PFSK-1 (cell line): ENCODE data around the gene CPNE6.

Experiments
- POLR2AphosphoS5 ChIP-seq: IDR thresholded peaks from 2 replicates; pipeline ENCODE4 v1.6.1; 2012; ENCODE audit warnings: low read depth, mild to moderate bottlenecking, control low read depth, low read length, moderate library complexity
- REST ChIP-seq, 2 experiments: IDR thresholded peaks; 2 replicates each; pipeline versions ENCODE4 v1.6.1 to v1.8.0; 2011 to 2012; ENCODE audit warnings: low read depth in 2 of 2, low read length in 2 of 2, control low read depth in 1 of 2, inconsistent platforms in 1 of 2, mild to moderate bottlenecking in 1 of 2, moderate library complexity in 1 of 2; ENCODE audit not compliant: insufficient read depth in 1 of 2
- SIN3A ChIP-seq: IDR thresholded peaks from 2 replicates; pipeline ENCODE4 v1.6.1; 2012; ENCODE audit warnings: mild to moderate bottlenecking, low read length, moderate library complexity, borderline replicate concordance; ENCODE audit not compliant: insufficient read depth
- TAF1 ChIP-seq: IDR thresholded peaks from 2 replicates; pipeline ENCODE4 v1.6.1; 2012; ENCODE audit warnings: low read length, control low read depth, borderline replicate concordance; ENCODE audit not compliant: insufficient read depth

- no peak for TF ChIP-seq SIN3A
- TF ChIP-seq TAF1 = no peak
- no peak for TF ChIP-seq POLR2AphosphoS5
- TF ChIP-seq REST (IDR thresholded peaks at IDR 0.05; ENCODE audit: insufficient read depth in 1 of 2, low read depth in 2 of 2, low read length in 2 of 2) = no peak
These were observed 37.0 kb downstream of the CPNE6 start for GRCh38 chr14:24108336-24108874.
